Measurements from ENCODE around the gene RBP5.

RBP5 gene

GRCh38 chr12:7128681-7129286, at the start of gene RBP5:
Gene RBP5 (minus strand): TSS chr12:7128889. CDS start chr12:7128775, 114 bp downstream.
- no peak for DNase-seq

- DNase-seq, result no peak
Observed at GRCh38 chr12:7178481-7178880, 49.8 kb upstream of the RBP5 start.

GRCh38 chr12:7176595-7176994, 47.9 kb upstream of the RBP5 start:
- no peak for DNase-seq

GRCh38 chr12:7175493-7175892, 46.8 kb upstream of the RBP5 start:
- DNase-seq, result no peak

GRCh38 chr12:7171854-7172253, 43.2 kb upstream of the RBP5 start:
- DNase-seq, result no peak

- no peak for DNase-seq
Observed at GRCh38 chr12:7169951-7170350, 41.3 kb upstream of the RBP5 start.

- no peak for DNase-seq
Observed at GRCh38 chr12:7162691-7163114, 34.0 kb upstream of the RBP5 start.

- no peak for DNase-seq
Observed at GRCh38 chr12:7161811-7162210, 33.1 kb upstream of the RBP5 start.

- no peak for DNase-seq
Observed at GRCh38 chr12:7161327-7161726, 32.6 kb upstream of the RBP5 start.

- DNase-seq, result no peak
Observed at GRCh38 chr12:7160183-7160582, 31.5 kb upstream of the RBP5 start.

GRCh38 chr12:7158781-7159609, 30.3 kb upstream of the RBP5 start:
- no peak for DNase-seq

- DNase-seq, result no peak
Observed at GRCh38 chr12:7157391-7157790, 28.7 kb upstream of the RBP5 start.

GRCh38 chr12:7156259-7157197, 27.8 kb upstream of the RBP5 start:
- DNase-seq, result no peak

- DNase-seq, result no peak
Observed at GRCh38 chr12:7155471-7156034, 26.9 kb upstream of the RBP5 start.

GRCh38 chr12:7154901-7155470, 26.3 kb upstream of the RBP5 start:
- no peak for DNase-seq

GRCh38 chr12:7154042-7154441, 25.4 kb upstream of the RBP5 start:
- no peak for DNase-seq

- no peak for DNase-seq
Observed at GRCh38 chr12:7152818-7153217, 24.1 kb upstream of the RBP5 start.

- no peak for DNase-seq
Observed at GRCh38 chr12:7151532-7151931, 22.8 kb upstream of the RBP5 start.

- no peak for DNase-seq
Observed at GRCh38 chr12:7150841-7151240, 22.2 kb upstream of the RBP5 start.

GRCh38 chr12:7150356-7150755, 21.7 kb upstream of the RBP5 start:
- DNase-seq, result no peak

- DNase-seq, result no peak
Observed at GRCh38 chr12:7146906-7147305, 18.2 kb upstream of the RBP5 start.

- no peak for DNase-seq
Observed at GRCh38 chr12:7146228-7146627, 17.5 kb upstream of the RBP5 start.

- DNase-seq, result no peak
Observed at GRCh38 chr12:7145671-7146070, 17.0 kb upstream of the RBP5 start.

All from NCI-H446 treated with DMSO at 0.1 percent for 48 hours (cell line).